ENCODE data around the gene FAIM2.

DNA sequence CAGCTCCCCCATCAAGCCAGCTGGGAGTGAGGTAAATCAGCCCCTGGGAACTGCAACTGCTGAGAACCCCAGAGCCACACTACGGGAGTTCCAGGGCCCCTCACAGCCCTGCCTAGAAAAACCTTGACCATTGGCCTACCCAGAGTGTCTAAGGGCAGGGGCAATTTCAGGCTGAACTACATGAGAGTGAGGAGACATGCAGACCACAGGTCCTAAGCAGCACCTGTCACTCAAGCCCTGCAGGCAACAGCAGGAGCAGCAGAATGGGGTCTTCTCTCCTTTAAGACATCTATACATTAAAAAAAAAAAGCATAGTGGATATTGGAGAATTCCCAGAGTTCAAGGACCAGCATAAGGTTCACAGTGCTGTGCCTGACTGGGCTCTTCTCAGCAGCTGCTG is 80.3 kb downstream of the FAIM2 start:
- TF ChIP-seq, protein P1, sequence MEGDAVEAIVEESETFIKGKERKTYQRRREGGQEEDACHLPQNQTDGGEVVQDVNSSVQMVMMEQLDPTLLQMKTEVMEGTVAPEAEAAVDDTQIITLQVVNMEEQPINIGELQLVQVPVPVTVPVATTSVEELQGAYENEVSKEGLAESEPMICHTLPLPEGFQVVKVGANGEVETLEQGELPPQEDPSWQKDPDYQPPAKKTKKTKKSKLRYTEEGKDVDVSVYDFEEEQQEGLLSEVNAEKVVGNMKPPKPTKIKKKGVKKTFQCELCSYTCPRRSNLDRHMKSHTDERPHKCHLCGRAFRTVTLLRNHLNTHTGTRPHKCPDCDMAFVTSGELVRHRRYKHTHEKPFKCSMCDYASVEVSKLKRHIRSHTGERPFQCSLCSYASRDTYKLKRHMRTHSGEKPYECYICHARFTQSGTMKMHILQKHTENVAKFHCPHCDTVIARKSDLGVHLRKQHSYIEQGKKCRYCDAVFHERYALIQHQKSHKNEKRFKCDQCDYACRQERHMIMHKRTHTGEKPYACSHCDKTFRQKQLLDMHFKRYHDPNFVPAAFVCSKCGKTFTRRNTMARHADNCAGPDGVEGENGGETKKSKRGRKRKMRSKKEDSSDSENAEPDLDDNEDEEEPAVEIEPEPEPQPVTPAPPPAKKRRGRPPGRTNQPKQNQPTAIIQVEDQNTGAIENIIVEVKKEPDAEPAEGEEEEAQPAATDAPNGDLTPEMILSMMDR (IDR thresholded peaks at IDR 0.05), result no peak
- no peak for TF ChIP-seq ZFX (IDR thresholded peaks at IDR 0.05; ENCODE audit: borderline replicate concordance)
